Prostate gland (tissue), 2 donors: ENCODE data around the gene CKAP2.

Experiments used
- POLR2AphosphoS5 ChIP-seq: sonication (generic); formaldehyde crosslinking; IDR thresholded peaks from one replicate; pipeline ENCODE4 v1.6.1; 2017; ENCODE audit warnings: antibody characterized with exemption
- TF ChIP-seq, protein P1 (sequence below), 4 experiments: fragments of 200-600 bp in 2 of 4; fragments of 450-650 bp in 2 of 4; sonication (generic) in 2 of 4; IDR thresholded peaks; 1 replicate in 3 of 4; 2 replicates in 1 of 4; pipeline ENCODE4 v1.5.1; 2016 to 2019; ENCODE audit warnings: antibody characterized with exemption in 4 of 4, mild to moderate bottlenecking in 2 of 4, moderate library complexity in 2 of 4

DNA sequence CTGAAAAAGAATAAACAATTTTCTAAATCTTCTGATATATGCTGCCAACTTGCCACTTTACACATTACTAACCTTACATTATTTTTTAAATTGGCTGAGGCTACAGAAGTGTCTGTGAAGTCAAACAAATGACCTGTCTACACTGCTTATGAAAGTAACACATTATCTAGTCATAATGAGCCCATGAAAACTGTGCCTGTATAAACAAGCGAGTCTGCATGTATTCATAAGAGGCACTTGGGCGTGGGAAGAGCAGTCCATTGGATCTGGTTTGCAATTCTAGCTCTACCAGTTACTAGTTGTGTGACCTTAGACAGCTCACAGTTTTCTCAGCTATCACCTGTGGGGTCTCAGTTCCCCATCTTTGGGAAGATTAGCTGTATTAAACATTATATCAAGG, 7.9 kb upstream of the CKAP2 start:
- TF ChIP-seq, protein P1, sequence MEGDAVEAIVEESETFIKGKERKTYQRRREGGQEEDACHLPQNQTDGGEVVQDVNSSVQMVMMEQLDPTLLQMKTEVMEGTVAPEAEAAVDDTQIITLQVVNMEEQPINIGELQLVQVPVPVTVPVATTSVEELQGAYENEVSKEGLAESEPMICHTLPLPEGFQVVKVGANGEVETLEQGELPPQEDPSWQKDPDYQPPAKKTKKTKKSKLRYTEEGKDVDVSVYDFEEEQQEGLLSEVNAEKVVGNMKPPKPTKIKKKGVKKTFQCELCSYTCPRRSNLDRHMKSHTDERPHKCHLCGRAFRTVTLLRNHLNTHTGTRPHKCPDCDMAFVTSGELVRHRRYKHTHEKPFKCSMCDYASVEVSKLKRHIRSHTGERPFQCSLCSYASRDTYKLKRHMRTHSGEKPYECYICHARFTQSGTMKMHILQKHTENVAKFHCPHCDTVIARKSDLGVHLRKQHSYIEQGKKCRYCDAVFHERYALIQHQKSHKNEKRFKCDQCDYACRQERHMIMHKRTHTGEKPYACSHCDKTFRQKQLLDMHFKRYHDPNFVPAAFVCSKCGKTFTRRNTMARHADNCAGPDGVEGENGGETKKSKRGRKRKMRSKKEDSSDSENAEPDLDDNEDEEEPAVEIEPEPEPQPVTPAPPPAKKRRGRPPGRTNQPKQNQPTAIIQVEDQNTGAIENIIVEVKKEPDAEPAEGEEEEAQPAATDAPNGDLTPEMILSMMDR (IDR thresholded peaks at IDR 0.05): no peak
- TF ChIP-seq POLR2AphosphoS5: no peak
